A549 (cell line): ENCODE results near the gene ITFG1. TPM values are rescaled to one million over a fixed set of nuclear protein-coding genes. Genes with fewer than 3 reads are reported as not detected.

Source experiments
- ATAC-seq, 2 experiments: fragments of 200-7000 bp in 1 of 2; fragments of >200 bp in 1 of 2; cut with Nextera tagmentation in 1 of 2; cut with Tn5 transposase in 1 of 2; 3 replicates each; pipeline versions ENCODE4 v1.8.0 to v1.9.1; 2018 to 2020; ENCODE audit warnings: mild to moderate bottlenecking in 1 of 2, moderate library complexity in 1 of 2
- CTCF ChIA-PET: fragments of 300-600 bp; sonication (Branson Sonifier 250); formaldehyde crosslinking; extraction: SDS; loops from one replicate; lab custom pipeline; 2021; ENCODE audit warnings: antibody characterized with exemption, inconsistent platforms; lab: Yijun Ruan, JAX
- POLR2A ChIA-PET: fragments of 350-600 bp; formaldehyde crosslinking; extraction: SDS; loops from one replicate; lab custom pipeline; 2021; ENCODE audit warnings: antibody characterized with exemption, inconsistent platforms; lab: Yijun Ruan, JAX
- DNase-seq, 2 experiments: peaks; one replicate each; pipeline versions ENCODE4 v3.0.0 to v3.0.0-alpha.2; 2011 to 2016; ENCODE audit warnings: low read depth in 1 of 2, low spot score in 1 of 2
- FAIRE-seq: peaks from 2 replicates; lab custom pipeline; 2011; peaks lifted over from hg19 to GRCh38; lab: Jason Lieb, UNC
- H3K27ac ChIP-seq, 2 experiments: fragments of >200 bp; sonication (Bioruptor Twin); formaldehyde crosslinking; 3 replicates each; pipeline ENCODE4 v1.5.1; 2016 to 2017
- H3K4me1 ChIP-seq: fragments of >200 bp; sonication (Bioruptor Twin); formaldehyde crosslinking; 3 replicates; pipeline ENCODE4 v1.6.1; 2016
- H3K4me2 ChIP-seq: fragments of >200 bp; sonication (Bioruptor Twin); formaldehyde crosslinking; 3 replicates; pipeline ENCODE4 v1.6.1; 2016
- H3K4me3 ChIP-seq: fragments of >200 bp; sonication (Bioruptor Twin); formaldehyde crosslinking; 3 replicates; pipeline ENCODE4 v1.5.1; 2016
- H3K9me3 ChIP-seq: fragments of >200 bp; sonication (Bioruptor Twin); formaldehyde crosslinking; 3 replicates; pipeline ENCODE4 v1.6.1; 2016
- ATOH8 ChIP-seq: fragments of 250-450 bp; sonication (Bioruptor Pico); IDR thresholded peaks from 2 replicates; pipeline ENCODE4 v1.5.0; 2020; ENCODE audit warnings: low read depth, mild to moderate bottlenecking, moderate library complexity
- CBX8 ChIP-seq: fragments of 200-600 bp; sonication (generic); IDR thresholded peaks from 2 replicates; pipeline ENCODE4 v1.6.1; 2016
- CHD4 ChIP-seq: fragments of 200-600 bp; sonication (generic); IDR thresholded peaks from 2 replicates; pipeline ENCODE4 v1.6.1; 2016; ENCODE audit warnings: antibody characterized with exemption, mild to moderate bottlenecking, borderline replicate concordance
- EHMT2 ChIP-seq: fragments of 200-600 bp; sonication (generic); IDR thresholded peaks from 2 replicates; pipeline ENCODE4 v1.6.1; 2016; ENCODE audit warnings: antibody characterized with exemption, low read depth, mild to moderate bottlenecking, moderate library complexity
- ESRRA ChIP-seq: fragments of 150-350 bp; IDR thresholded peaks from 2 replicates; pipeline ENCODE4 v1.6.1; 2014; ENCODE audit warnings: mild to moderate bottlenecking, low read length, borderline replicate concordance
- FOXS1 ChIP-seq: fragments of 250-450 bp; sonication (Bioruptor Pico); IDR thresholded peaks from 2 replicates; pipeline ENCODE4 v1.5.0; 2020; ENCODE audit warnings: mild to moderate bottlenecking, moderate library complexity
- HDAC2 ChIP-seq: fragments of 200-600 bp; sonication (generic); IDR thresholded peaks from 2 replicates; pipeline ENCODE4 v1.6.1; 2016
- HEYL ChIP-seq: fragments of 250-450 bp; sonication (Bioruptor Pico); IDR thresholded peaks from 2 replicates; pipeline ENCODE4 v1.8.0; 2021; ENCODE audit warnings: mild to moderate bottlenecking, moderate library complexity
- HMGXB4 ChIP-seq: fragments of 250-450 bp; sonication (Bioruptor Pico); IDR thresholded peaks from 2 replicates; pipeline ENCODE4 v1.5.0; 2021; ENCODE audit warnings: mild to moderate bottlenecking, moderate library complexity, borderline replicate concordance
- HOXB5 ChIP-seq: fragments of 250-450 bp; sonication (Bioruptor Pico); IDR thresholded peaks from 2 replicates; pipeline ENCODE4 v1.5.0; 2020; ENCODE audit warnings: mild to moderate bottlenecking, moderate library complexity
- MYC ChIP-seq: IDR thresholded peaks from 2 replicates; pipeline ENCODE4 v1.6.1; 2012; ENCODE audit warnings: mild to moderate bottlenecking, inconsistent platforms, low read length, improper control_type of control experiment, borderline replicate concordance
- NR3C1 ChIP-seq: fragments of >200 bp; sonication (Bioruptor Twin); formaldehyde crosslinking; IDR thresholded peaks from 3 replicates; pipeline ENCODE4 v1.6.1; 2017
- PBX3 ChIP-seq: IDR thresholded peaks from 2 replicates; pipeline ENCODE4 v1.6.1; 2012
- POLR2A ChIP-seq: IDR thresholded peaks from 2 replicates; pipeline ENCODE4 v1.6.1; 2012; ENCODE audit warnings: mild to moderate bottlenecking, low read length
- RAD21 ChIP-seq, 2 experiments: fragments of >200 bp in 1 of 2; sonication (Bioruptor Twin) in 1 of 2; formaldehyde crosslinking in 1 of 2; IDR thresholded peaks in 1 of 2; conservative IDR thresholded peaks in 1 of 2; 2 replicates in 1 of 2; 3 replicates in 1 of 2; pipeline ENCODE4 v1.6.1; 2012 to 2018; ENCODE audit warnings: inconsistent platforms in 1 of 2
- RFX5 ChIP-seq: fragments of 450-650 bp; IDR thresholded peaks from 2 replicates; pipeline ENCODE4 v1.7.1; 2014; ENCODE audit warnings: antibody characterized with exemption, mild to moderate bottlenecking, moderate library complexity
- RNF2 ChIP-seq: fragments of 200-600 bp; sonication (generic); IDR thresholded peaks from 2 replicates; pipeline ENCODE4 v1.6.1; 2016; ENCODE audit warnings: low read depth, mild to moderate bottlenecking, antibody characterized with exemption, moderate library complexity, borderline replicate concordance
- SREBF2 ChIP-seq: fragments of 450-650 bp; IDR thresholded peaks from 2 replicates; pipeline ENCODE4 v1.6.1; 2014; ENCODE audit warnings: mild to moderate bottlenecking, moderate library complexity
- TFCP2L1 ChIP-seq: fragments of 250-450 bp; sonication (Bioruptor Pico); IDR thresholded peaks from 2 replicates; pipeline ENCODE4 v1.5.0; 2021; ENCODE audit warnings: mild to moderate bottlenecking
- TP53 ChIP-seq: fragments of 250-450 bp; sonication (Bioruptor Pico); IDR thresholded peaks from 2 replicates; pipeline ENCODE4 v1.5.0; 2021; ENCODE audit warnings: mild to moderate bottlenecking, moderate library complexity
- ZC3H11A ChIP-seq: fragments of 450-650 bp; IDR thresholded peaks from 2 replicates; pipeline ENCODE4 v1.6.1; 2014; ENCODE audit warnings: antibody characterized with exemption, mild to moderate bottlenecking
- ZNF302 ChIP-seq: fragments of 250-450 bp; sonication (Bioruptor Pico); IDR thresholded peaks from 2 replicates; pipeline ENCODE4 v1.9.0; 2021; ENCODE audit warnings: inconsistent platforms, mild to moderate bottlenecking, moderate library complexity
- WGBS: methylation state at CpG from one replicate; pipeline ENCODE4 v1.1.6; 2017; ENCODE audit errors: missing lambda C conversion rate; 5-methylcytosine and 5-hydroxymethylcytosine counted together
- polyA plus RNA-seq, 4 experiments: library from polyadenylated mRNA; depleted of rRNA in 3 of 4; stranded (reverse); fragments of >200 nt; fragmentation: RNase III in 1 of 4; extraction: RNeasy Plus Mini Kit Qiagen cat#74134 plus additional on column Dnase treatment in 1 of 4; gene quantifications; 2 replicates in 3 of 4; 3 replicates in 1 of 4; pipeline ENCODE4 v1.2.3, GENCODE V29; 2011 to 2017
- TF ChIP-seq, protein P1 (sequence below): fragments of >200 bp; sonication (Bioruptor Twin); formaldehyde crosslinking; IDR thresholded peaks from 3 replicates; pipeline ENCODE4 v1.5.1; 2016

The ITFG1 gene
- polyA plus RNA-seq, 2 of the 4 experiments (the other 2 are of a cell fraction), result 32.9 to 112 TPM

- TF ChIP-seq EHMT2 (no peak), FOXS1 (no peak), MYC (no peak), ESRRA (no peak), CHD4 (no peak), HOXB5 (CRISPR knock-in tag) (no peak), POLR2A (no peak), HMGXB4 (CRISPR knock-in tag) (no peak), TP53 (CRISPR knock-in tag) (no peak), CBX8 (no peak), HEYL (CRISPR knock-in tag) (no peak), RFX5 (no peak)
- TF ChIP-seq, protein P1, sequence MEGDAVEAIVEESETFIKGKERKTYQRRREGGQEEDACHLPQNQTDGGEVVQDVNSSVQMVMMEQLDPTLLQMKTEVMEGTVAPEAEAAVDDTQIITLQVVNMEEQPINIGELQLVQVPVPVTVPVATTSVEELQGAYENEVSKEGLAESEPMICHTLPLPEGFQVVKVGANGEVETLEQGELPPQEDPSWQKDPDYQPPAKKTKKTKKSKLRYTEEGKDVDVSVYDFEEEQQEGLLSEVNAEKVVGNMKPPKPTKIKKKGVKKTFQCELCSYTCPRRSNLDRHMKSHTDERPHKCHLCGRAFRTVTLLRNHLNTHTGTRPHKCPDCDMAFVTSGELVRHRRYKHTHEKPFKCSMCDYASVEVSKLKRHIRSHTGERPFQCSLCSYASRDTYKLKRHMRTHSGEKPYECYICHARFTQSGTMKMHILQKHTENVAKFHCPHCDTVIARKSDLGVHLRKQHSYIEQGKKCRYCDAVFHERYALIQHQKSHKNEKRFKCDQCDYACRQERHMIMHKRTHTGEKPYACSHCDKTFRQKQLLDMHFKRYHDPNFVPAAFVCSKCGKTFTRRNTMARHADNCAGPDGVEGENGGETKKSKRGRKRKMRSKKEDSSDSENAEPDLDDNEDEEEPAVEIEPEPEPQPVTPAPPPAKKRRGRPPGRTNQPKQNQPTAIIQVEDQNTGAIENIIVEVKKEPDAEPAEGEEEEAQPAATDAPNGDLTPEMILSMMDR, result no peak
- TF ChIP-seq, all 56 proteins: peak for 0
- Histone ChIP-seq H3K4me3 (no peak overlapping the region), H3K27ac (no peak overlapping the region), H3K4me1 (no peaks in the 10 kb centered on the region), H3K4me2 (no peak overlapping the region), H3K9me3 (no peaks in the 10 kb centered on the region)
- 67% methylated on average over 4 of the region's 4 CpGs for WGBS
- ChIA-PET CTCF (no interaction called here), POLR2A (no interaction called here)
- FAIRE-seq (no peak), DNase-seq (no peak), ATAC-seq (no peak; a peak in 1 of 6 replicates)
Measured at GRCh38 chr16:47244206-47244605, 216.7 kb downstream of the ITFG1 start.

DNA sequence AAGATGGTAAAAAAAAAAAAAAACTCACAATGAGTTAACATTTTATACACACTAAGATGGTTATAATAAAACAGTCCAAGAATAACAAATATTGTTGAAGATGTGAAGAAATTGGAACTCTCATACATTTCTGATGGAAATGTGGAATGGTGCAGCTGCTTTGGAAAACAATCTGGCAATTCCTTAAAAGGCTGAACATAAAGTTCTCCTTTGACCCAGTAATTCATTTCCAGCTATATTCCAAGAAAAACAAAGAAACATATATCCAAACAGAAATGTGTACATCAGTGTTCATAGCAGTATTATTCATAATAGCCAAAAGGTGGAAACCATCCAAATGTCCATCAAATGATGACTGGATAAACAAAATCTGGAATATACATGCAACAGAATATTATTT lies 219.8 kb downstream of the ITFG1 start:
- DNase-seq, result no peak

DNA sequence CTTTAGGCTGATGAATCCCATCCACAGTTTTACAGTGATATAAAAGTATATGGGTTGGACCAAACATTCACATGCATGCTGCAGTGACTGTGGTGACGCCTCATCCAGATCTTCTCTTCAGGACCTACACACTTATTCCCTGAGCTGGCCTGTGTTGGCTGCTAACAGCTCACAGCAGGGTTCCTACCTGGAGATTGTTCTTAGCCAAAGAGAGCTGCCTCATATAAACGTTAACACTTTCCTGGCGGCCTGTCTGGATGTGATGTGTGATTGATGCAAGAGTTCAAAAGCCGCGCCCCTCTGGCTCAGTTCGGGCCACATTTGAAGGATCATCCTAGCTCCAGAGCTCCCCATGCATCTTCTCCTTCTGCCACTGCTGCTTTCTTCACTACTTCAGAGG lies 224.1 kb downstream of the ITFG1 start:
- FAIRE-seq (no peak), DNase-seq (no peak), ATAC-seq (no peak)
- Histone ChIP-seq H3K4me3 (no peak overlapping the region), H3K4me1 (no peaks in the 10 kb centered on the region), H3K27ac (no peak overlapping the region), H3K9me3 (no peaks in the 10 kb centered on the region), H3K4me2 (no peak overlapping the region)
- ChIA-PET POLR2A (no interaction called here), CTCF (no interaction called here)
- TF ChIP-seq HMGXB4 (CRISPR knock-in tag) (no peak), POLR2A (no peak), ATOH8 (CRISPR knock-in tag) (no peak), TP53 (CRISPR knock-in tag) (no peak), PBX3 (no peak), ZC3H11A (no peak), RAD21 (conservative IDR thresholded peaks at IDR 0.05 in 1 of 2, IDR thresholded peaks at IDR 0.05 in 1 of 2) (no peak), RNF2 (no peak), TFCP2L1 (CRISPR knock-in tag) (no peak), FOXS1 (no peak), NR3C1 (no peak), SREBF2 (no peak), ZNF302 (CRISPR knock-in tag) (no peak)
- 95% methylated on average over 6 of the region's 6 CpGs for WGBS

More for the DNA sequence above, 219.8 kb downstream of the ITFG1 start:
- no peak for FAIRE-seq
- CTCF ChIA-PET, result interaction anchor here (0.6 kb wide), 1 partner anchor 275 kb away, joined by 3 read pairs; no protein-coding TSS in a partner anchor
- H3K9me3 ChIP-seq, result no peaks in the 10 kb centered on the region
- ATAC-seq, result no peak
- POLR2A ChIA-PET, result no interaction called here
- no peak overlapping the region for H3K4me3 ChIP-seq
- no peak overlapping the region for H3K4me2 ChIP-seq
- no peak overlapping the region for H3K27ac ChIP-seq
- TF ChIP-seq HDAC2, result no peak
- H3K4me1 ChIP-seq, result no peaks in the 10 kb centered on the region
